Measurements from ENCODE around the gene TTC12.

Gene TTC12

DNA sequence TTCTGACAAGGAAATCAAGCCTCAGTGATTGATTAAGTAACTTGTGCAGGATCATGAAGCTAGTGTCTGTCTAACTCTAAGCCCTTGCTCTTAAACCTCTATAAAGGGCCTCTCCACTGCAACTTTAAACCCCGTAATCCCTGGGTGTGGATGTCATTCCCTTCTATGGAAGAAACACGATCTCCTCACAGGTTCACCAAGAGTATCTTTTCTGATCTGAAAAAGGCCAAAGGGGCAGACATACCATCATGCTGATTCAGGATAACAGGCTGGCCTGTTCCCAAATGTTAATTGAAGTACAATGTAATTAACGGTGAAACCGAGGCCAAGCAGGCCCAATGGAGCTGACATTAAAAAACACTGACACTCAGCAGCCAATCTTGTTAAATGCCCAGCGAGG lies 17.1 kb downstream of the TTC12 start:
- DNase-seq (ENCODE audit: low spot score), result no peak

DNA sequence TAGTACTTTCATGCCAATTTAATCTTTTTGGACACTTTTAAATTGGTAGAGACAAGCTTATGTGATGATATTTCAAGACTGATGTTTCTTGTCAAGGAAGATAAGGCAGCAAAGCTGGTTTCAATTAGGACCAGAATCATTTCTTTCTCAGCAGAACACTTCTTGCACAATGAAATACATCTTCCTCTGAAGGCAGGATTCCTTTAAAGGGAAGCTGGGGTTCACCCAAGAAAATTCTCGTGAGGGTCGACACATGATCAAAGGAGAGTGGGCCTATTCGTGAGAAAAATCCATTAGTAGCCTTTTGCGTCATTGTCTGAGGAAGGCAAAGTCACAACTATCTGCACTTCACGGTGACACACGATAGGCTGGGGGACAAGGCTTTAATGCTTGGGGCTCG lies 17.6 kb downstream of the TTC12 start:
- no peak for DNase-seq (ENCODE audit: low spot score)

DNA sequence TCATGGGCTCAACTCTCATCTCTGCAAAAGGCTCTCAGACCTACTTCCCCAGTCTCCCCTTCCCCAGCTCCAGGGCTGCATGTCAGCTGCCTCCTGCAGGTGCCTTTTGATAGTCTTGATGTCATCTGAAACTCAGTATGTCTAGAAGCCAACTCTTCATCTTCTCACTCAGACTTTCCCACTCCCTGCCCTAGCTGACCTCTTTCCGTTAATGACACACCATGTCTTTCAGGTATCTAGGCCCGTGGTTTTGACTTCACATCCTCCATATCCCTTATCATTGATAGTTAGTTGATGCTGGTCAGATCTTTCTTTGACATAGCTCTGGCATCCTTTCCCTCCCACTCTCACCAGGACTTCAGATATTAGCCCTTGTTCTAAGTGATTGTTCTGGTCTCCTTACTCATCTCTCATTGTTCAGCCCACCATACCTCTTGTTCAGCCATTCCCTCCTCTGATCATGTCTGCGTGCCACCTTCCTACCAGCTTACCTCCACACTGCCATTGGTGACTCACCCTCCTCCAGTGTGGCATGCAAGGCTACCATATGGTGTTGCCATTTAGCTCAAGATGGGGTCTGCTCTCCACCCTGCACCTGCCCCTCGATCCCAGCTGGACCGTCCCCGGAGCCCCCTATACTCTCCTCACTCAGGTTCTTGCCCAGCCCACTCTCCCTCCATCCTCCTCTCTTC lies 18.4 kb downstream of the TTC12 start:
- no peak for DNase-seq (ENCODE audit: low spot score)

DNA sequence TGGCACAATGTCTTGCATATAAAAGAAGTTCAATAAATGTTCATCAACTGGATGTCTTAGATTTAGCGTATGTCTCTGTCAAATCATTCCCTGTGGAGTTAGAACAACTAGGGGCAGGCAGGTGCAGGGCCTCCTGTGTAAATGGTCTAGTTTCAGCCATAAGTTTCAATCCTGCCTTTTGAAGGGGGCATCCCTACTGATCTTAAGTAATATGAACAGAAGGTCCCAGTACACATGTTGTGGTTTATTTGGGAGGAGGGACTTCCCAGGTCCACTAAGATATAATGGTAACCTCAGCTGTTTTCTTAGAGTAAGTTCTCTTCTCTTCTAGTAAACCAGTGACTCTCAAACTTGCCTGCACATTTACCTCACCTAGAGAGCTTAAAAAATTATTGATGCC lies 19.8 kb downstream of the TTC12 start:
- DNase-seq (ENCODE audit: low spot score), result no peak

DNA sequence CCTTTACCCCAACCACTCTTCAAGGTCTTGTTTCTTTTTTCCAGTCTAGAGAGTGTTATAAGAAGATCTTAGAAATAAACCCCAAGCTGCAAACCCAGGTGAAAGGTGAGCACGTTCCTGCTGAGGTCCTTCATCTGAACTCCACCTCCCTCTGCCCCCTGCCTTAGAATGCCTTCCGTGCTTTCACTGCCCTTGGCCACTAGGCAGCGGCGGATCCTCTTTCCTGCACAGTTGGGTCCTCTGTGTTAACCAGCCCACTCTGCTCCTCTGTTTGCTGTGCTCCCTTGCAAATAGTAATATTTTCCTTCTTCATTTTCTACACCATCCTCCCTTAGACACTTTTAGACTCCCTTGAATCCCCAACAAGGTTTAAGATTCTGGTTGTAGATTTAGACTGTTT lies 24.3 kb downstream of the TTC12 start:
- DNase-seq (ENCODE audit: low spot score), result no peak

DNA sequence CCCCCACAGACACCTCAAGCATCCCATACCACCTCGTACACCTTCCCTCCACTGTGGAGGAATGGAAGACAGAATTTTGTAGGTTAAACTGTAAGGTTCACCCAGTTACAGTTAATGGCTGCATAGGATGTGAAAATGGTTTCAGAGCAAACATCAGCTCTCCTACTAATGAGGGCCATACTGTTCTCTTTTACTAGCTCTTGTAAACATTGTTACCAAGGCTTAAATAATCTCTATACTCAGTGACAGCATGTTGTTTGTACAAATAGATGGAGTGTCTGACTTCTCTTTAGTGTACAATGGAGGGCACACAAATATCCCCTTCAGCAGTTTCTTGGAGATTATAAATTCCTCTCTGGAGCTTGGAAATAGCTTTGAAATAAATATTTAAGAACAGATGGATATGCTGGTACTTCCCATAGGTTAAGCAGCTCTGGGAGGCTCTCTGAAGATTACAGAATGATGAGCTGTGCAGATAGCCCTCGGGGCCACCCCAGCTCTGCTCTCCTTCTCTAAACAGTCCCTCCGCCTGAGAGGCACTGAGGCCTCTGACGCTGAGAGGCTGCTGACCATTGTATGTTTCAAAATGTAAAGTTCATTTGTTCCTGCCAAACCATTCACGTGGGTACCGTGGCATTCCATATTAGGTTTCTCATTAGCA lies 25.7 kb downstream of the TTC12 start:
- DNase-seq (ENCODE audit: low spot score), result no peak

DNA sequence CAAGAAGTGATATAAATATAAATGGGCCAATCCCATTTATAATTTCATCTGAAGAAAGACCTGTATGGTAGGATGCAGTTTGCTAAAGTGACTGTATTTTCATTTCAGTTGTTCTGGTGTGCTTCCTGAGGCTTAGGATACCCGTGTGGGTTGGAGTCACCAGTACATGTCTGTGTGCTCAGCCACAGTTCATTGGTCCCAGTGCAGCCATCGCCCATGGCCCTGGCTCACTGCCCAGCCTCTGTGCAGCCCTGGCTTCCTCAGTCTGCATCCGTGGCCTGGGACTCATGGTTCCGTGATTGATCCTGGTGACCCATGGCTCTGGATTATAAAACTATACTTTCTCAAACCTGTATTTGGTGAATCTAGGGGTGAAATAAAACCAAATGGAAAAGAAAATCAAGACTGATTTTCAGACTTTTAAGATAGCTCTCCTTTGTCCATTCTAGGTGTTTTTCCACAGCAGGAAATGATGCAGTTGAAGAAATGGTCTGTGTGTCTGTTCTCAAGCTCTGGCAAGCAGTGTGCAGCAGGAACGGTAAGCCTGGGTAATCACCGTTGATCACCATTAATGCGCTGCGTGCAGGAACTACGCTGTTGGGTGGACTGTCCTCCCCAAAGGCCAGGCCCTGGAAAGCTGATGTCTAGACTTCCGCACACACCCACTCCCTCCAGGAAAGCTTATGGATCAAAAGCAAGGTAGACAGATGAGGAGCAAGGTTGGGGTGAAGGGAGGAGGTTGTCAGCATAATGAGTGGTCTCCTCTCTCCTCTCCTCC lies 27.2 kb downstream of the TTC12 start:
- DNase-seq (ENCODE audit: low spot score), result no peak

DNA sequence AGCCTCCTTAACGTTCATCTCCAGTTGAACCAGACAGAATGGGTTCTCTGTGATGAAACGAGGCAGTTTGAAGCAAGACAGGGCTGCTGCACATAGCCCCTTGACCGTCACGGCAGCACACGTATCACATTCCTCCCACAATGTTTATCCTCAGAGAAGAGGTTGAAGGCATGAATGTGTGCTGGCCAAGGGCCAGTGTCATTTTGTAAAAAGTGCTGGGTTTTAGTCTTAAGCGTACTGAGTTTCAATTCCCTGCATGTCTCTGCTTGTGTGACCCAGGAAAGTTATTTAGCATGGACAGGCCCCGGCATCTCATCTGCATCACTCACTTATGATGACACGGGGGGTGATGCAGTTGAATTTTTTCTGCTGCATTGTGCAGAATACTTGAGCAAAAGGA lies 31.6 kb downstream of the TTC12 start:
- no peak for DNase-seq (ENCODE audit: low spot score)

DNA sequence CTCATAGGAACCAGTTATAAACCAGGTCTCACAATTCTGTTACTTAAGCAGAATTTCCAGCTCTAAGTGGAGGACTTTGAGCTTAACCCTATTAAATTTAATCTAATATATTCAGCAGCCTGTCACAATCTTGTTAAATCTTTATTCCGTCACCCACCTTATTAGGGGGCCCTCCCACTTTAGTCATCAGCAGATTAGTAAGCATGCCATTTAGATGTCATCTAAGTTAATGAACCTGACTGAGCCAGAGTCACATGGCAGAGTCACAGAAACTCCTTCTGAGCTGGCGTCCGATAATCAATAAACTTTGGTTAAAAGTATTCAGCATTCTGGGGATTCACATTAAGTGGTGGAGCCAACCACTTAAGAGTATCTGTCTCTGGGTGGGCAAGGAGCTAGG lies 35.1 kb downstream of the TTC12 start:
- DNase-seq (ENCODE audit: low spot score), result no peak

DNA sequence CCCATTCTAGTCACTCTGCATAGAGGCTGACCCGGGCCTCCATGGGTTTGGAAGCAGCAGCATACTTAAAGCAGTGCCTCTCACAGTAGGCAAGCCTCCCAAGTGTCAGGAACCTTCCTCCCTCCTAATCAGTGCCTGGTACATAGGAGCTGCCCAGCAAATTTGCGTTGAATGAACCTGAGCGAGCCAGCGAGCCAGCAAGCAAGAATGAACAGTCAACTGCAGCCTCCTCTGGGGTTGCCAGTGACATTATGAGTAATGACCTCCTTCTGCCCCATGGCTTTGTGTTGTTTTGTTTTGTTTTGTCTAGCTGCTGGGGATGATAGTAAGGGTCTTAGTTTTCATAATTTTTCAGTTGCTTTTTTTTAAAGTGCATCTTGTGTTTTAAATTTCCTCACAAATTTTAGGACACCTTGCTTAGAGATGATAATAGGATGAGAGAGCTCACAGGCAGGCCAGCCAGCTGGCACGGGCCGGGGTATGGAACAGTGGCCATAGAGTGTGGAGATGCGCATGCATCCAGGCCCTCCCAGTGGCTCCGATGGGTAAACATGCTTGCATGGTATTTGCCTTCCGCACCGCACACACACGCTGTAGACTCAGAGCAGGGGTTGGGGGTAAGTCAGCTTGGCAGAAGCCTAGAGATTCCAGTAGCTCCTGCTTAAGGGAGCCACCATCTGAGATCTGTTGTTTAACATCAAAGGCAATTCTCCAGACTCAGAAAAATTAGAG lies 36.1 kb downstream of the TTC12 start:
- DNase-seq (ENCODE audit: low spot score), result no peak

DNA sequence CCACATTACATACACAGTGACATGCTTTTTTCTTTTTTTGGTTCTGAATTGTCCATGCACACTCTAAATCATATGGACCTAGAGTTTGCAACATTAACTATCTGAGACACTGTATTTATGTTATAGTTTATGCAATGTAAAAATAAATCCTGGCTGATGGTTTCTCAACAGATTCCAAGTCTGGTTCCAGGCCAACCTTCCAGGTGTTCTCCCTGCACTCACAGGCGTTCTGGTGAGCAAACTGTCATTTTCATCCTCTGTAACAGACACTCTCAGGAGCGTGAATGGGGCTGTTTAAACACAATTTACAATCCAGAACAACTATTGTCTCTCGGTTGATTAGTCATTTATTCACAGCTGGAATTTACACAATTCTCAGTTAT lies 36.7 kb downstream of the TTC12 start:
- no peak for DNase-seq (ENCODE audit: low spot score)

DNA sequence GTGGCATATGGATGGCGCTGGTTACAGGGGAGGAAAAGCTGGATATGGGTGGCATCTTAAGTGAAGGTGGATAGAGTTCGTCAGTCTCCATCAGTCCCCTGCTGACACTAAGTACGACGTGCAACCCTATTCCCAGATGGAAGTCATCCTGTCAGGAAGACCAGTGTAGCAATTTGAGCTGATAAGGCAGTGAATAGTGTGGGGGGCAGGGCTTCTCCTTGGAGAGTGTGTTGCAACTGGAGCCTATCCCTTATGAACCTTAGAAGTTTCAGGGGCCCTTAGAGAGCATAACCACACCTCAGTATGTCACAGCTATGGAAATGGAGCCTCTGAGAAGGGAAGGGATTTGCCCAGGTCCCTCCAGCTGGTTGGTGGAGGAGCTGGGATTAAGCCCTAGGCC lies 37.1 kb downstream of the TTC12 start:
- DNase-seq (ENCODE audit: low spot score), result no peak

DNA sequence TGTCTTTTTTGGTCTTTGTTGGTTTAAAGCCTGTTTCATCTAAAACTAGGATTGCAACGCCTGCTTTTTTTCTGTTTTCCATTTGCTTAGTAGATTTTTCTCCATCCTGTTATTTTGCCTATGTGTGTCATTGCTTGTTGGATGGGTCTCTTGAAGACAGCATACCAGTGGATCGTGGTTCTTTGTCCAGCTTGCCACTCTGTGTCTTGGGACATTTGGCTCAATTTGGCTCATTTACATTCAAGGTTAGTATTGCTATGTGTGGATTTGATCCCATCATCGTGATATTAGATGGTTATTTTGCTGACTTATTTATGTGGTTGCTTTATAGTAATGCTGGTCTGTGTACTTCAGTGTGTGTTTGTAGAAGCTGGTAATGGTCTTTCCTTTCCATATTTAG lies 41.8 kb downstream of the TTC12 start:
- DNase-seq (ENCODE audit: low spot score), result no peak

DNA sequence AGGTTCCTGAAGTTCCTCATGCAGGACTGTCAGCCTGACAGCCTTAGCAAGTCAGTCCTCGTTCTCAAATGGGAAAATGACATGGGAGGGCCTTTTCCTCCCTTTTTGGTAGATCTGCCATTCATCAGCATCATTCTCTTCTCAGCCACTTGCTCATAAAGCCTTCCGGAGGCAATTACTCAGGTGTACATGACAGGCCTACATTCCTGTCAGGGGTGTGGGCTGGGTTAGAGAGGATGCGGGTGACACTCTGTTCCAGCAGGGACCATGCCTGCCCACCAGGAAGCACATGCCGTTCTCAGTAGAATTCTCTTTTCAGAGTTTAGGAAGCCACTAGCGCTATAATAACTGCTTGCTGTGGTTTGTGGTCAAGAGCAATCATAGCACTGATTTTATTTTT lies 49.0 kb downstream of the TTC12 start:
- DNase-seq (ENCODE audit: low spot score), result no peak

DNA sequence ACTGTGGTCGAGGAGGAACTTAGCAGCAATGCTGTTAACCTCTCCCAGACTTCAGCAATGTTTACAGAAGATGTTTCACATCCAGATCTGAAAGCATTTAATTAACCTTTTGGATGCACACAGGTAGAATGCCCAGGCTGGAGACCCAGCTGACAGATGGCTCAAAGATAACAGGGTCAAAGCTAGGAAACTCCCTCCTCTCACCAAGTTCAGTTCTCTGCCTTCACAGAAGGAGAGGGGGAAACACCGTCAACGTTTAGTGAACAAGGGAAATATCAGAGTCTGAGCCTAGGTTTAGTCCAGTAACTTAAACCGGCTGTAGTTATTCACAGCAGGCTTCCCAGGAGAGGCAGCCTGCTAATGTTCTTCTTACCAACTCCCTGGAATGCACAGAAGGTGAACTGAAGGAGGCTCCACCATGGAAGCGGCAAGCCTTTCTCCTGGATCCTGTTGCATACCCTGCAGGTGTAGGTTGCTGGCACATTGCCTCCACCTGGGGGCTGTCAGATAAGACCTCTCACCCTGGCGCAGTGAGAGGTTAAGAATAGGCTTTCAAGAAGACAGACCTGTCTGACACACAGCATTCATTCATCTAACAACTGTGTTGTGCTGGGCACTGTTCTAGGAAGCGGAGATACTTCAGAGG lies 49.7 kb downstream of the TTC12 start:
- DNase-seq (ENCODE audit: low spot score), result no peak

DNA sequence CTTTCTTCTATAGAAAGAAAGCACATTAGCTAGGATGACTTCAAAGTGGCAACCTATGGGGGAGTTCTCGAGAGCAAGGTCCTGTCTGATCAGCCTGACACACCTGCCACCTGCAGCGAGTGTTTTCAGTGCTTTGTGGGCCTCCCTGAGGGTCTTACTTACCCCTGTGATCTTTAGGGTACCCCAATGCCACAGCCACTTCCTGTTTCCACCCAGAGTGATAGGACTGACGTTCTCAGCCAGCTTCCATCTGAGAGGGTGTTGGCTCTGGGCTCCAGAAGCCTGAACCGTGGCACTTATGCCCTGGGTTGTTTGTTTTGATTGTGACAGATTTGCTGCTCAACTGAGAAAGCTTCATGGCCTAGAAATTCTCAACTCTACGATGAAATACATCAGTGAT lies 51.5 kb downstream of the TTC12 start:
- no peak for DNase-seq (ENCODE audit: low spot score)

DNA sequence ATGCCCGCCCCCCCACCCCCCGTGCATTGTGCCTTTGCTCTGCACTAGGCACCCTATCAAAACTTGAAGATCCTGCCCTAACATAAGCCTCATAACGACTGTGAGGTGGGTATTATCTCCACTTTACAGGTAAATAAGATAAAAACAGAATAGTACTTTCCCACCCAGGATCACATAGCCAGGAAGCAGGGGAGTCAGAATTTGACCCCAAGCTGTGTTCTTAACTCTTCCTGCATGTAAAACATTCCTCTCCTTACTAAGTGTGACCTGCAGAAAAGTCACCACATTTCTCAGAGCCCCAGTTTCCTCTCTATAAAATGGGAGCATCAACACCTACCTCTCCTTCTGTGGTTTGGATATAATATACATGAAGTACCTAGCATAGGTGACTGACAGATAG lies 55.0 kb downstream of the TTC12 start:
- no peak for DNase-seq (ENCODE audit: low spot score)

DNA sequence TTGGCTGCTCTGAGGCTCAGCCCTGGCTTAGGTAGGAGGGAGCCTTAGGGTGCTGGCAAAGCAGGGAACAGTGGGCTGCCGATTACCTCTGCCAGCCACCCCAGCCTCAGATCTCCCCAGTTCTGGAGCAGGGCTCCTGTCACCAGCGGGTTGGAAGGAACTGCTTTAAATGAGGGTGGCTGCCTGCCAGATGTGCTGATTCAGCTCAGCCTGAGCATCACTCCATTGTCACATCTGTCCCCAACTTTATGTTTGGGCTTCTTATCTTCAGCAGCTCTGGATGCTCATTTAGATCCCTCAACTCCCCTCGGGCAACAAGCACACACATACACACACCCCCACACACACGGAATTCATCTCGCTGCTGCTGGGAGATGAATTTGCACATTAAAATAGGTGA lies 56.3 kb downstream of the TTC12 start:
- no peak for DNase-seq (ENCODE audit: low spot score)

DNA sequence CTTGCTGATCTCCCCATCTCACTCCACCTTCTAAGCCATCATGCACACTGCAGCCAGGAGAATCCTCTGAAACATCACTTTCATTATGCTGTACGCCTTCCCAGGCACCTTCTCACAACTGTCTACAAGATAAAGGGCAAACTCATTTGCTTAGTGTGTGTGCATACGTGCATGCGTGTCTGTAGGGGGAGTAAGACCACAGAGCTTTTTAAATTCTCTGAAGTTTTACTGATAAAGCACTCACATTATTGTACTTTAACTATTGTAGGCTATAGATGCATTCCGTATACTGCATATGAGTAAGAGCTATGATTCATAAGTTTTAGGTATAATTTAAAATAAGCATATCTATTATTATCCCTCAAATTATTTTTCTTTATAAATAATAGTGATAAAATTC lies 57.9 kb downstream of the TTC12 start:
- no peak for DNase-seq (ENCODE audit: low spot score)

DNA sequence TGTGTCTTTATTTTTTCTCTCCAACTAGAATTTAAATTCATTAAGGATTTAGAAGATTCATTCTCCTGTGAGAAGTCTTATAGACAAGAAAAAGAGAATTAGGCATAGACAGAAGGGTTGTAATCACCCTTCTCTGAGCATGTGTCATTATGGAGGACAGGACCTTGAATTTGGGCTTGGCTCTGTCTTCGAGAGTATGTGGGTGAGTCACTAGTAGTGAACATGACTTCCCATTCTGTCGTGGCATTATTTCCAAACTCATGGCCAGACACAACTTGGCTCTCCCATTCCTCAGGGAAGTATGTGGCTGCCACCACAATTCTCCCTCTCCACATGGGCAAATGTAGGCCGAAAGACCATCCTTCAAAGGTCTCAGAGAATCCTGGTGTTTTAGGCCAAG lies 58.9 kb downstream of the TTC12 start:
- DNase-seq (ENCODE audit: low spot score), result no peak

DNA sequence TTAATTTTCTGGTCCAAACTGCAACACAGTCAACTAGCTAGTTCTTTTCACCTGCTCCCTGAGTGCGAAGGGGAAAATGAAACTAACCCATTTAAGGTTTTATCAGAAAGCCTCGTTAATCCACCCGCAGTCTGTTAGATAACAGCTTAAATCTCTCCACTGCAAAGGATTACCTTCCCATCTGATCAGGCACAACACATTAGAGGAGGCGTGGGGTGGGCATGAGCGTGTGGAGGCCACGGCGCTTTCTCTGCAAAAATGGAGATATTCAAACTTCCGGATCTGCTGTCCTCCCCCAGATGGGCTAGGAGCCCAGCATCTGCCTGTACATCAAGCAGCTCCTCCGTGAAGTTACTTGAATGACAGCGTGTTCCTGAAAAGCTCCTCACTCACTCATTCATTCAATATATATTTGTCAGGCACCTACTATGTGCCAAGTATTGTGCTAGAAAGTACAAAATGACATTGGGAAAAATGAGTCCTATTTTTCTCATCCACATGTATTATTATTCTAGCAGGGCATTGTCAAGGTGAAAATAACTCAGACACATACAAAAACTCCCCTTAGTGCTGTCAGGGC lies 59.7 kb downstream of the TTC12 start:
- no peak for DNase-seq (ENCODE audit: low spot score)

DNA sequence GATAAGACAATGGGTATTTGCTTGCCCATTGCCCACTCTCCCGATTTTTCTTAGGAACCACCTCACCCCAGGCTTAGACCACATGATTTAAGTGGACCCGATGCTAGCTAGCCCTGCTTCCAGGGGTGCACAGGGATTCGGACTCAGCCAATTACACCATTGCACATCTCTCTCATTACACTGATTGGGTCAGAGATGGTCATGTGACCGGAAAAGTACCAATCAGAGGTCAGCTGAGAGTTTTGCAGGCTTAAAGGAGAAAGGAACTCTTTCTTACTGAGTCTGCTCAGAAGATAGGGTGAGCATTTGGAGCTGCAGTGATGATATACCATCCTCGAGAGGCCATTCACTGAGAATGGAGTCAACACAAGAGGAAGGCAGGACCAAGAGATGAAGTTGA lies 61.0 kb downstream of the TTC12 start:
- no peak for DNase-seq (ENCODE audit: low spot score)
